RWPE2 (cell line): Measurements from ENCODE around the gene CEACAM16.
A peak's percentile ranks its signal among the peaks of the same experiment; 100 is the strongest.

Experiments used
- ATAC-seq: fragments of 200-7000 bp; cut with Tn5 transposase; 3 replicates; pipeline ENCODE4 v1.9.1; 2021; ENCODE audit warnings: low read depth
- DNase-seq: peaks from one replicate; pipeline ENCODE4 v3.0.0-alpha.2; 2020; ENCODE audit warnings: low spot score
- H3K27ac ChIP-seq: fragments of 450-650 bp; 2 replicates; pipeline ENCODE4 v1.5.1; 2017; ENCODE audit warnings: mild to moderate bottlenecking; ENCODE audit not compliant: poor library complexity, severe bottlenecking
- H3K27me3 ChIP-seq: fragments of 250-450 bp; sonication (Bioruptor Pico); 2 replicates; pipeline ENCODE4 v1.5.1; 2021; ENCODE audit warnings: mild to moderate bottlenecking, moderate library complexity; ENCODE audit not compliant: insufficient read depth, poor library complexity, severe bottlenecking
- H3K36me3 ChIP-seq: fragments of 250-450 bp; sonication (Bioruptor Pico); 2 replicates; pipeline ENCODE4 v1.5.1; 2020; ENCODE audit warnings: low read depth, mild to moderate bottlenecking, moderate library complexity
- H3K4me1 ChIP-seq: fragments of 250-450 bp; sonication (Bioruptor Pico); 2 replicates; pipeline ENCODE4 v1.5.1; 2021; ENCODE audit warnings: mild to moderate bottlenecking, moderate library complexity; ENCODE audit not compliant: insufficient read depth, poor library complexity, severe bottlenecking
- H3K4me3 ChIP-seq: fragments of 250-450 bp; sonication (Bioruptor Pico); 2 replicates; pipeline ENCODE4 v1.5.1; 2021; ENCODE audit warnings: mild to moderate bottlenecking, moderate library complexity; ENCODE audit not compliant: severe bottlenecking
- H3K9me3 ChIP-seq: fragments of 250-450 bp; sonication (Bioruptor Pico); 2 replicates; pipeline ENCODE4 v1.5.1; 2021; ENCODE audit warnings: mild to moderate bottlenecking, moderate library complexity; ENCODE audit not compliant: severe bottlenecking
- CTCF ChIP-seq: fragments of 450-650 bp; IDR thresholded peaks from one replicate; pipeline ENCODE4 v1.5.1; 2017; ENCODE audit warnings: mild to moderate bottlenecking, moderate library complexity; ENCODE audit not compliant: poor library complexity, severe bottlenecking

CEACAM16 gene

GRCh38 chr19:44712864-44713515 lies 14.0 kb downstream of the CEACAM16 start:
- H3K4me3 ChIP-seq, result no peak overlapping the region
- no peak for TF ChIP-seq CTCF
- H3K36me3 ChIP-seq, result no peaks in the 10 kb centered on the region
- no peak overlapping the region for H3K27ac ChIP-seq
- H3K27me3 ChIP-seq, result no peaks in the 10 kb centered on the region
- ATAC-seq (peak; percentile 40; the same call in 1 of the 3 replicates), DNase-seq (no peak)
- peaks cover 2% of the 10 kb centered on the region for H3K9me3 ChIP-seq
- no peaks in the 10 kb centered on the region for H3K4me1 ChIP-seq

- Histone ChIP-seq H3K4me3 (no peak overlapping the region), H3K9me3 (peaks cover 2% of the 10 kb centered on the region), H3K36me3 (no peaks in the 10 kb centered on the region), H3K27me3 (no peaks in the 10 kb centered on the region), H3K4me1 (peaks cover 6% of the 10 kb centered on the region), H3K27ac (no peak overlapping the region)
- ATAC-seq, result no peak
- no peak for DNase-seq
- TF ChIP-seq CTCF, result no peak
These were observed 15.7 kb downstream of the CEACAM16 start for GRCh38 chr19:44714597-44715169.

GRCh38 chr19:44717603-44718002 lies 18.7 kb downstream of the CEACAM16 start:
- no peak overlapping the region for H3K4me3 ChIP-seq
- H3K36me3 ChIP-seq, result no peaks in the 10 kb centered on the region
- H3K27ac ChIP-seq, result peak overlapping the region; percentile 30
- DNase-seq (no peak), ATAC-seq (no peak)
- H3K4me1 ChIP-seq, result peaks cover 6% of the 10 kb centered on the region
- H3K9me3 ChIP-seq, result peaks cover 2% of the 10 kb centered on the region
- no peaks in the 10 kb centered on the region for H3K27me3 ChIP-seq
- no peak for TF ChIP-seq CTCF

GRCh38 chr19:44718441-44719261 lies 19.7 kb downstream of the CEACAM16 start:
- TF ChIP-seq CTCF, result no peak
- Histone ChIP-seq H3K36me3 (no peaks in the 10 kb centered on the region), H3K4me1 (peaks cover 6% of the 10 kb centered on the region), H3K27me3 (no peaks in the 10 kb centered on the region), H3K9me3 (peaks cover 2% of the 10 kb centered on the region), H3K4me3 (no peak overlapping the region), H3K27ac (peak overlapping the region; percentile 30)
- ATAC-seq, result no peak
- DNase-seq, result no peak
